T-helper 1 cell treated with Interleukin-12 subunit alpha and Interleukin-12 subunit beta and Interleukin-4 antibody, amounts not matched to agents 30 μg/mL and 1 μg/mL, for 36 hours (primary cell): Measurements from ENCODE around the gene C4orf51.

Experiments
- H3K27ac Mint-ChIP-seq: one replicate; pipeline ENCODE4 v1.8.0; 2021; ENCODE audit warnings: mild to moderate bottlenecking, mixed read lengths
- H3K27me3 Mint-ChIP-seq: one replicate; pipeline ENCODE4 v1.8.0; 2021; ENCODE audit warnings: low read depth, mixed read lengths
- H3K36me3 Mint-ChIP-seq: one replicate; pipeline ENCODE4 v1.8.0; 2021; ENCODE audit warnings: low read depth, mixed read lengths
- H3K4me1 Mint-ChIP-seq: one replicate; pipeline ENCODE4 v1.8.0; 2021; ENCODE audit warnings: low read depth, mixed read lengths
- H3K4me3 Mint-ChIP-seq: one replicate; pipeline ENCODE4 v1.8.0; 2021; ENCODE audit warnings: mild to moderate bottlenecking, moderate library complexity, mixed read lengths
- H3K9me3 Mint-ChIP-seq: one replicate; pipeline ENCODE4 v1.8.0; 2021; ENCODE audit warnings: mixed read lengths

C4orf51 gene

DNA sequence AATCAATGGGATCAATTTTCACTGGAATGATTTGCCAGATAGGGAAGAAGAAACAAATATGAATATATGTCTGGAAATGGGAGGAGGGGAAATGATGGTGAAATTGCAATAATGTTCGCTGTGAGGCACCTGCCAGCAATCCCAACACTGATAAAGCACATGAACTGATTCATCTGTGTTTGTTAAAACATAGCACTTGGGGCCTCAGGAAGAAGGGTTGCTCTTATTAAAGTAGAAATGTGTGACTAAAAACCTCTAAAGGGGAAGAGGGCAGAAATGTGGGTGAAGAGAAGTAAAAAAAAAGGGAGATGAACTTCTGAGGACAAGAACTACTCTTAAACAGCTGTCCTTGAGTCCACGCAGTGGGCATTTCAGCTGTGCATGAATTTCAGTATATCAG is 101.4 kb downstream of the C4orf51 start:
- H3K9me3 Mint-ChIP-seq = peaks cover 25% of the 10 kb centered on the region
- H3K36me3 Mint-ChIP-seq = peaks cover 30% of the 10 kb centered on the region
- H3K27me3 Mint-ChIP-seq = no peaks in the 10 kb centered on the region
- H3K4me3 Mint-ChIP-seq = no peak overlapping the region
- peaks cover 7% of the 10 kb centered on the region for H3K4me1 Mint-ChIP-seq
- H3K27ac Mint-ChIP-seq = no peak overlapping the region
